Measurements from ENCODE around the gene CETN2. TPM values are rescaled to one million over a fixed set of nuclear protein-coding genes. Genes with fewer than 3 reads are reported as not detected.

Gene CETN2
- total RNA-seq, 1 experiment from 2014 or later: 23.8 TPM

Other genes with a start within 250 kb of the CETN2 start
- 0.07 TPM in 1 of 2 replicates, not detected in the other for gene GABRQ, start 192.9 kb downstream of the CETN2 start, total RNA-seq (2022)
- not detected in 2 replicates for gene MAGEA3, start 132.0 kb downstream of the CETN2 start, total RNA-seq (2022)
- gene CSAG2, start 121.5 kb downstream of the CETN2 start, total RNA-seq (2022): not detected in 2 replicates
- gene MAGEA2B, start 116.1 kb downstream of the CETN2 start, total RNA-seq (2022): not detected in 2 replicates
- not detected in 2 replicates for gene CSAG1, start 97.0 kb downstream of the CETN2 start, total RNA-seq (2022)
- gene MAGEA12, start 97.0 kb downstream of the CETN2 start, total RNA-seq (2022): not detected in 2 replicates
- not detected in 2 replicates for gene MAGEA2, start 76.9 kb downstream of the CETN2 start, total RNA-seq (2022)
- gene CSAG3, start 71.5 kb downstream of the CETN2 start, total RNA-seq (2022): not detected in 2 replicates
- not detected in 2 replicates for gene MAGEA6, start 61.1 kb downstream of the CETN2 start, total RNA-seq (2022)
- 30.5 and 34.9 TPM in 2 replicates for gene NSDHL, start 306 bp upstream of the CETN2 start, total RNA-seq (2022)
- gene ZNF185, start 67.3 kb upstream of the CETN2 start, total RNA-seq (2022): 4.2 and 5.9 TPM in 2 replicates
- gene PNMA5, start 163.4 kb upstream of the CETN2 start, total RNA-seq (2022): not detected in 2 replicates
- not detected in 2 replicates for gene PNMA3, start 225.7 kb upstream of the CETN2 start, total RNA-seq (2022)
- gene PNMA6A, start 241.7 kb upstream of the CETN2 start, total RNA-seq (2022): not detected in 2 replicates